Measurements from ENCODE around the gene THBS1.
A peak's percentile ranks its signal among the peaks of the same experiment; 100 is the strongest.

THBS1 gene

DNA sequence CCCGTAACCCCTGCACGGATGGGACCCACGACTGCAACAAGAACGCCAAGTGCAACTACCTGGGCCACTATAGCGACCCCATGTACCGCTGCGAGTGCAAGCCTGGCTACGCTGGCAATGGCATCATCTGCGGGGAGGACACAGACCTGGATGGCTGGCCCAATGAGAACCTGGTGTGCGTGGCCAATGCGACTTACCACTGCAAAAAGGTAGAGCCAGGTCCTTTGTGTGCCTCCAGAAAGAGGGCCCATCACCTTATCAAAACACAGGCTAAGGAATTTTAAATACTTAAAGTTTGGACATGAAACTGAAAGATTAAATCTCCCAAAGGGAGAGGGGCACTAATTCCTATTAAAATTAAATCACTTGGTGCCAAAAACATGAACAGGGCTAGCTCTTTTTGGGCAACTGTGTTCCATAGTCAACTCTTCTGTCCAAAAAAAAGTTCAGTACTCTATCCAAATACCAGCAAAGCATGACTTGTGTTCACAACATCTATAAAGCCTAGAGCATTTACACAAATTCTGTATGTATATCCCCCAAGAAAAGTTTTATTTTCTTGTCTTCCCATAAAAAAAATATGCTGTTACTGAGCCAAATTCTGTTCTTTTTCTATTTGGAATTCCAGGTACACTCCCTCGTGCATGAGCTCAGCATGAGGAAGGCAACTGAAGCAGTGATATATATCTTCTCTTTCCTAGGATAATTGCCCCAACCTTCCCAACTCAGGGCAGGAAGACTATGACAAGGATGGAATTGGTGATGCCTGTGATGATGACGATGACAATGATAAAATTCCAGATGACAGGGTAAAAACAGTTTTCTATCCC, 9.2 kb downstream of the THBS1 start:
- no peak for DNase-seq

GRCh38 chr15:39591141-39591895, 10.4 kb downstream of the THBS1 start:
- no peak for DNase-seq

- DNase-seq, result no peak
Observed at GRCh38 chr15:39591896-39592315, 11.0 kb downstream of the THBS1 start.

- DNase-seq, result no peak
Observed at GRCh38 chr15:39592500-39592899, 11.6 kb downstream of the THBS1 start.

DNA sequence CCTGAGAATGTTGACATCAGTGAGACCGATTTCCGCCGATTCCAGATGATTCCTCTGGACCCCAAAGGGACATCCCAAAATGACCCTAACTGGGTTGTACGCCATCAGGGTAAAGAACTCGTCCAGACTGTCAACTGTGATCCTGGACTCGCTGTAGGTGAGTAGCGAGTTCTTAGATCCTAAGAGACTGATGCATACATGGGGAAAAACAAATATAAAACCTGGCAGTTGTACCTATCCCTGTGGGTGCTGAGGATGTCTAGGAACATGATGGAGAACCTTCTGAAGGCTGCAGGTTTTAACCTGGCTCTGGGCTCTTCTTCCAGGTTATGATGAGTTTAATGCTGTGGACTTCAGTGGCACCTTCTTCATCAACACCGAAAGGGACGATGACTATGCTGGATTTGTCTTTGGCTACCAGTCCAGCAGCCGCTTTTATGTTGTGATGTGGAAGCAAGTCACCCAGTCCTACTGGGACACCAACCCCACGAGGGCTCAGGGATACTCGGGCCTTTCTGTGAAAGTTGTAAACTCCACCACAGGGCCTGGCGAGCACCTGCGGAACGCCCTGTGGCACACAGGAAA, 12.3 kb downstream of the THBS1 start:
- no peak for DNase-seq

- no peak for DNase-seq
Observed at GRCh38 chr15:39593656-39594445, 13.0 kb downstream of the THBS1 start.

DNA sequence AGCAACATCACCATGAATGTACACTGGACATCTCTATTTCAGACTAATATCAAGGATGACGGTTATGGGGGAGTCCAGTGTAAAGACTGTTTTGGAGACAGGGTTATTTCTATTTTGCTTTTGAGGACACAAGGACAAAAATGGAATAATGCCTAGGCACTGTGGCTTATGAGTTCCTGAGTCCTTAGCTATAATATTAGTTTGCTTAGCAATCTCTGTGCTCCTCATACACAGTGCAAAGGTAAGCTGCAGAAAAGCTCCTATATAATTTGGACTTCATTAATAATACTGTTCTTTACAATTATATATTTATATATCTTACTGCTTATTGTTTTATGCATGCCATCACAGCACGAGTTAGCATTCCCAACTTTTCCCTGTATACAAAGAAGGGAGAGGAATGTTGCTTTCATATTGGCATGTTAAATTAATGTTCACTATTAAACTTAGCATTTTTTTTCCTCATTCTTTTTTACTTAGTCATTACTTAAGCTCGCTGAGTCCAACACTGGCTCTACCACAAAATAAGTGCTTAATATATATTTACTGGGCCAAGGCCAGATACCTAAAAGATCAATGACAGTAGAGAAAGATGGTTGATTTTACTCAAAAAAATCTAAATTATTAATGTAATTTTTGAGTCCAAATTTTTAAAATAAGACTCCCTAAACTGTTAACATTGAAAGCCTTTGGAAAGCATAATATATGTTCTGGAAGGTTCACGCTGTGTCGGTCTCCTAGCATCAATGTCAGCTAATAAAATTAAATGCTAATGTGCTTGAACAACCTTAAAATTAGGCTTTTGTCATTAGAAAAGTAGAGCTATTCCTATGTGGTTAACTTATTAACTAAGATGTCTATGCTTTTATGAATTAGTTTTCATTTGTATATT, 13.8 kb downstream of the THBS1 start:
- no peak for DNase-seq

DNA sequence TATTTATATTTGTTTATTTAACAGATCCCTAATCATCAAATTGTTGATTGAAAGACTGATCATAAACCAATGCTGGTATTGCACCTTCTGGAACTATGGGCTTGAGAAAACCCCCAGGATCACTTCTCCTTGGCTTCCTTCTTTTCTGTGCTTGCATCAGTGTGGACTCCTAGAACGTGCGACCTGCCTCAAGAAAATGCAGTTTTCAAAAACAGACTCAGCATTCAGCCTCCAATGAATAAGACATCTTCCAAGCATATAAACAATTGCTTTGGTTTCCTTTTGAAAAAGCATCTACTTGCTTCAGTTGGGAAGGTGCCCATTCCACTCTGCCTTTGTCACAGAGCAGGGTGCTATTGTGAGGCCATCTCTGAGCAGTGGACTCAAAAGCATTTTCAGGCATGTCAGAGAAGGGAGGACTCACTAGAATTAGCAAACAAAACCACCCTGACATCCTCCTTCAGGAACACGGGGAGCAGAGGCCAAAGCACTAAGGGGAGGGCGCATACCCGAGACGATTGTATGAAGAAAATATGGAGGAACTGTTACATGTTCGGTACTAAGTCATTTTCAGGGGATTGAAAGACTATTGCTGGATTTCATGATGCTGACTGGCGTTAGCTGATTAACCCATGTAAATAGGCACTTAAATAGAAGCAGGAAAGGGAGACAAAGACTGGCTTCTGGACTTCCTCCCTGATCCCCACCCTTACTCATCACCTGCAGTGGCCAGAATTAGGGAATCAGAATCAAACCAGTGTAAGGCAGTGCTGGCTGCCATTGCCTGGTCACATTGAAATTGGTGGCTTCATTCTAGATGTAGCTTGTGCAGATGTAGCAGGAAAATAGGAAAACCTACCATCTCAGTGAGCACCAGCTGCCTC, 14.7 kb downstream of the THBS1 start:
- DNase-seq, result no peak

GRCh38 chr15:39596358-39597051, 15.6 kb downstream of the THBS1 start:
- no peak for DNase-seq

DNA sequence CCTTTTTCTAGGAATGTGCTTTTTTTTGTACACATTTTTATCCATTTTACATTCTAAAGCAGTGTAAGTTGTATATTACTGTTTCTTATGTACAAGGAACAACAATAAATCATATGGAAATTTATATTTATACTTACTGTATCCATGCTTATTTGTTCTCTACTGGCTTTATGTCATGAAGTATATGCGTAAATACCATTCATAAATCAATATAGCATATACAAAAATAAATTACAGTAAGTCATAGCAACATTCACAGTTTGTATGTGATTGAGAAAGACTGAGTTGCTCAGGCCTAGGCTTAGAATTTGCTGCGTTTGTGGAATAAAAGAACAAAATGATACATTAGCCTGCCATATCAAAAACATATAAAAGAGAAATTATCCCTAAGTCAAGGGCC, 16.5 kb downstream of the THBS1 start:
- DNase-seq, result no peak

- DNase-seq, result no peak
Observed at GRCh38 chr15:39597751-39598185, 16.9 kb downstream of the THBS1 start.

DNA sequence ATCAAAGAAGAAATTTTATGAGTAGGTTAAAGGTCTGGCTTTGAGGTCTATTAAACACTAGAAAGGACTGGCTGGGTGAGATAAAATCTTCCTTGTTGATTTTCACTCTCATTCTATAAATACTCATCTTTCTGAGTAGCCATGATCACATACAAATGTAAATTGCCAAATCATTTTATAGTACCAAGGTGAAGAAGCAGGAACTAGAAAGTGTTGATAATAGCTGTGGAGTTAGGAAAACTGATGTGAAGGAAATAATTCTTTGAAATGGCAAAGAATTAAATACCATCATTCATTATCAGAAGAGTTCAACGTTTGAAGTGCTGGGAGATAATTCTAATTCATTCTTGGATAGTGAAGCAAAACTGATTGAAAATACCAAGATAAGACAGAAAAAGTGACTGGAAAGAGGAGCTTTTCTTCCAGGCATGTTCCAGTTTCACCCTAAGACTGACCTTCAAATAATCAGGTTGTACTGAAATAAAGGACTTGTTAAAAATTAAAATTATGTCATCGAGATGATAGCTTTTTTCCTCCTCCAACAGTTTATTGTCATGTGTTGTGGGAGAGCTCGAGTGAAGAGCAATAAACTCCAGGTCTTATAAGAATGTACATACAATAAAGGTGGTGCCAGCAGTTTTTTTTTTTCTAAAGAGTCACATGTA, 17.4 kb downstream of the THBS1 start:
- DNase-seq, result no peak

- no peak for DNase-seq
Observed at GRCh38 chr15:39598958-39599845, 18.3 kb downstream of the THBS1 start.

DNA sequence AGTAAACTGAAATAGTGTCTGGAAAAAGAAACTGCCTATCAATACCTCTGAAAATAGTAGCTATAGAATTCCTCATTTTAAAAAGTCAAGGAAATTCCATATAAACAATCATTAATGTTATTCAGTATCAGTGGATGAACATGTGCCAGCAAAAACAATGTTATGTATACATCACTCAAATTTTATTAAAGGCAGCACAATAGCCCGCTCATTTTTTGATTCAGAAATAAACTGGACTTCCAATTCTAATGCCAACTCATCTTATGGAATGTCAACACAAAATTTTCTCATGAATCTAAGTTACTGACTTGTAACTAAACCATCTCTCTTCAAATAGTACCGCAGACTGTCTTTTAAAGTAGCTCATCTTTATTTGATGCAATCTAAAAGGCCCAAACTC, 19.0 kb downstream of the THBS1 start:
- DNase-seq, result no peak

- no peak for DNase-seq
Observed at GRCh38 chr15:39602143-39602542, 21.3 kb downstream of the THBS1 start.

DNA sequence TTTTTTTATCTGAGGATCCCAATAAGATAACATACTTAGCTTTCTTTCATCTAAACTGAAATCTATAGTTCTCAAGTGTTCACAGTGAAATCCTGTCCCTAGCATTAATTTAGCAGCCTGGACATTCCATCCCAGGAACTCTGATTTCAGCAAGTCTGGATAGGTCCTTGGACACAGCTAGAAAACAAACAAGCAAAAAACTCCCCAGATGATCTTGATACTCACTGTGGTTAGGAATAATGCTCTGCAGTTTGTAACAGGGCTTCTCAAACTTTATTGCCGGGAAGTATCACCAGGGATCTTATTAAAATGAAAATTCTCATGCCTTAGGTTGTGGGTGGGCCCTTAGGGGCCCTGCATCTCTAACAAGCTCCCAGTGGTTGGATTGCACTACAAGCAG, 24.3 kb downstream of the THBS1 start:
- no peak for DNase-seq

- DNase-seq, result peak; percentile 7
Observed at GRCh38 chr15:39608185-39609139, 27.6 kb downstream of the THBS1 start.

All from hematopoietic multipotent progenitor cell treated with erythropoietin and hydrocortisone succinate and interleukin-3 and kit ligand, for 8 days (in vitro differentiated cells).